SU-DHL-6 (cell line): ENCODE measurements around the gene RSPH1.

Experiments used
- H2AFZ ChIP-seq: fragments of 200-600 bp; sonication (generic); 2 replicates; pipeline ENCODE4 v1.6.1; 2014; ENCODE audit warnings: low read depth, mild to moderate bottlenecking, moderate library complexity, mixed read lengths, antibody characterized with exemption, low read length; ENCODE audit not compliant: severe bottlenecking
- H3F3A ChIP-seq: fragments of 200-600 bp; shearing (Covaris generic); 2 replicates; pipeline ENCODE4 v1.6.0; 2016; ENCODE audit warnings: antibody characterized with exemption, mild to moderate bottlenecking; ENCODE audit not compliant: insufficient read depth
- H3K27ac ChIP-seq: fragments of 200-600 bp; sonication (generic); 2 replicates; pipeline ENCODE4 v1.5.1; 2016; ENCODE audit warnings: low read depth, mild to moderate bottlenecking, low read length, moderate library complexity, mixed read lengths
- H3K27me3 ChIP-seq: fragments of 200-600 bp; sonication (generic), shearing (Covaris generic); 2 replicates; pipeline ENCODE4 v1.6.0; 2014; ENCODE audit warnings: mild to moderate bottlenecking, low read length
- H3K36me3 ChIP-seq: fragments of 200-600 bp; sonication (generic); 2 replicates; pipeline ENCODE4 v1.6.1; 2014; ENCODE audit warnings: mild to moderate bottlenecking, low read length, mixed read lengths
- H3K4me2 ChIP-seq: fragments of 300-600, 200-600 bp; shearing (Covaris generic), sonication (generic); 2 replicates; pipeline ENCODE4 v1.6.0; 2014; ENCODE audit warnings: low read length, low read depth, mild to moderate bottlenecking; ENCODE audit not compliant: poor library complexity, severe bottlenecking
- H3K4me3 ChIP-seq: fragments of 200-600 bp; sonication (generic); 2 replicates; pipeline ENCODE4 v1.5.1; 2014; ENCODE audit warnings: antibody characterized with exemption, low read length, mild to moderate bottlenecking, mixed read lengths; ENCODE audit not compliant: insufficient read depth, poor library complexity, severe bottlenecking
- H3K79me2 ChIP-seq: fragments of 200-600 bp; sonication (generic); 2 replicates; pipeline ENCODE4 v1.6.1; 2014; ENCODE audit warnings: mild to moderate bottlenecking, low read length, moderate library complexity; ENCODE audit not compliant: insufficient read depth
- H3K9ac ChIP-seq: fragments of 200-600 bp; sonication (generic); 2 replicates; pipeline ENCODE4 v1.7.0; 2014; ENCODE audit warnings: mild to moderate bottlenecking, low read length
- H3K9me2 ChIP-seq: fragments of 200-600 bp; sonication (generic); replicated peaks from 2 replicates; pipeline ENCODE4 v1.6.1; 2014; ENCODE audit warnings: low read length; ENCODE audit not compliant: insufficient read depth
- H3K9me3 ChIP-seq: fragments of 200-600 bp; sonication (generic); 2 replicates; pipeline ENCODE4 v1.6.1; 2014; ENCODE audit warnings: low read length, mixed read lengths; ENCODE audit not compliant: insufficient read depth
- H4K20me1 ChIP-seq: fragments of 200-600 bp; sonication (generic); 2 replicates; pipeline ENCODE4 v1.6.1; 2014; ENCODE audit warnings: low read depth, mild to moderate bottlenecking, antibody characterized with exemption, low read length, moderate library complexity, mixed read lengths
- CTCF ChIP-seq: fragments of 200-600 bp; sonication (generic); IDR thresholded peaks from one replicate; pipeline ENCODE4 v1.5.1; 2017; ENCODE audit warnings: antibody characterized with exemption, mild to moderate bottlenecking, low read length, moderate library complexity; ENCODE audit not compliant: insufficient read depth, poor library complexity, severe bottlenecking
- EZH2phosphoT487 ChIP-seq: fragments of 200-600 bp; sonication (generic), shearing (Covaris generic); conservative IDR thresholded peaks from 2 replicates; pipeline ENCODE4 v1.6.1; 2018; ENCODE audit warnings: mild to moderate bottlenecking, antibody characterized with exemption, low read length, moderate library complexity, mixed read lengths

The RSPH1 gene

GRCh38 chr21:42423197-42423675 is 72.8 kb downstream of the RSPH1 start:
- no peak overlapping the region for H3K4me3 ChIP-seq
- no peaks in the 10 kb centered on the region for H3K36me3 ChIP-seq
- no peak overlapping the region for H3K27ac ChIP-seq
- no peak overlapping the region for H3K4me2 ChIP-seq
- H3K9me3 ChIP-seq: no peaks in the 10 kb centered on the region
- H4K20me1 ChIP-seq: no peaks in the 10 kb centered on the region
- no peaks in the 10 kb centered on the region for H3F3A ChIP-seq
- H3K9ac ChIP-seq: no peak overlapping the region
- H3K9me2 ChIP-seq: no peaks in the 10 kb centered on the region
- H2AFZ ChIP-seq: no peak overlapping the region
- H3K27me3 ChIP-seq: no peaks in the 10 kb centered on the region
- no peaks in the 10 kb centered on the region for H3K79me2 ChIP-seq
- TF ChIP-seq CTCF (no peak), EZH2phosphoT487 (no peak)
